HepG2 (cell line): ENCODE data around the gene TNFRSF21. TPM values are rescaled to one million over a fixed set of nuclear protein-coding genes. Genes with fewer than 3 reads are reported as not detected.

Experiments used
- DNMT3B ChIP-seq: conservative IDR thresholded peaks from 2 replicates; pipeline ENCODE4 v1.6.1; 2016; ENCODE audit warnings: missing biosample characterization, control low read depth
- FOXO4 ChIP-seq: sonication (generic); formaldehyde crosslinking; conservative IDR thresholded peaks from 2 replicates; pipeline ENCODE4 v1.8.1; 2023; ENCODE audit warnings: missing genetic modification reagents
- HNRNPK ChIP-seq: fragments of 200-400 bp; formaldehyde crosslinking; IDR thresholded peaks from 2 replicates; pipeline ENCODE4 v1.6.1; 2018; ENCODE audit warnings: low read length, low read depth, moderate library complexity, mild to moderate bottlenecking; ENCODE audit not compliant: poor library complexity, severe bottlenecking
- JUND ChIP-seq: sonication (generic); formaldehyde crosslinking; IDR thresholded peaks from 2 replicates; pipeline ENCODE4 v1.8.0; 2022; ENCODE audit warnings: mild to moderate bottlenecking, missing genetic modification reagents
- MYC ChIP-seq: sonication (generic); formaldehyde crosslinking; IDR thresholded peaks from 2 replicates; pipeline ENCODE4 v1.9.0; 2021; ENCODE audit warnings: missing genetic modification reagents, borderline replicate concordance
- PITX1 ChIP-seq: sonication (generic); formaldehyde crosslinking; IDR thresholded peaks from 2 replicates; pipeline ENCODE4 v1.5.1; 2020; ENCODE audit warnings: mild to moderate bottlenecking, missing genetic modification reagents
- SOX13 ChIP-seq, 3 experiments: fragments of 450-650 bp in 1 of 3; sonication (generic) in 1 of 3; formaldehyde crosslinking in 1 of 3; IDR thresholded peaks in 2 of 3; conservative IDR thresholded peaks in 1 of 3; 2 replicates each; pipeline versions ENCODE4 v1.5.0 to v1.6.1; 2016 to 2020; ENCODE audit warnings: antibody characterized with exemption in 1 of 3, mild to moderate bottlenecking in 1 of 3, missing compliant biosample characterization in 1 of 3, missing genetic modification reagents in 1 of 3, moderate library complexity in 1 of 3
- TAF15 ChIP-seq: fragments of 200-400 bp; formaldehyde crosslinking; IDR thresholded peaks from one replicate; pipeline ENCODE4 v1.6.1; 2018; ENCODE audit warnings: mild to moderate bottlenecking, low read depth, low read length; ENCODE audit not compliant: poor library complexity, severe bottlenecking
- TARDBP ChIP-seq: sonication (generic); formaldehyde crosslinking; IDR thresholded peaks from 2 replicates; pipeline ENCODE4 v1.8.0; 2022; ENCODE audit warnings: mild to moderate bottlenecking, missing genetic modification reagents
- TCF12 ChIP-seq, 2 experiments: fragments of 450-650 bp in 1 of 2; sonication (generic) in 1 of 2; formaldehyde crosslinking in 1 of 2; IDR thresholded peaks; 2 replicates each; pipeline versions ENCODE4 v1.6.1 to v1.8.0; 2017 to 2022; ENCODE audit warnings: antibody characterized with exemption in 1 of 2, mild to moderate bottlenecking in 1 of 2, missing genetic modification reagents in 1 of 2, moderate library complexity in 1 of 2
- THAP11 ChIP-seq: IDR thresholded peaks from 2 replicates; pipeline ENCODE4 v1.6.1; 2016; ENCODE audit warnings: missing biosample characterization, missing genetic modification reagents
- TSC22D2 ChIP-seq: sonication (generic); formaldehyde crosslinking; IDR thresholded peaks from 2 replicates; pipeline ENCODE4 v1.5.1; 2020; ENCODE audit warnings: missing genetic modification reagents, mild to moderate bottlenecking, borderline replicate concordance
- XBP1 ChIP-seq: sonication (generic); formaldehyde crosslinking; IDR thresholded peaks from 2 replicates; pipeline ENCODE4 v1.5.0; 2020; ENCODE audit warnings: missing genetic modification reagents
- ZC3H13 ChIP-seq: sonication (generic); formaldehyde crosslinking; IDR thresholded peaks from 2 replicates; pipeline ENCODE4 v1.8.1; 2023; ENCODE audit warnings: mild to moderate bottlenecking, missing genetic modification reagents, moderate library complexity
- ZFP41 ChIP-seq: sonication (generic); formaldehyde crosslinking; IDR thresholded peaks from 2 replicates; pipeline ENCODE4 v1.4.0; 2020; ENCODE audit warnings: mild to moderate bottlenecking, missing genetic modification reagents, borderline replicate concordance
- ZNF180 ChIP-seq: sonication (generic); formaldehyde crosslinking; IDR thresholded peaks from 2 replicates; pipeline ENCODE4 v1.4.0; 2020; ENCODE audit warnings: low read depth, missing genetic modification reagents, borderline replicate concordance
- ZNF3 ChIP-seq: IDR thresholded peaks from 2 replicates; pipeline ENCODE4 v1.7.0; 2017; ENCODE audit warnings: inconsistent platforms
- ZNF317 ChIP-seq: sonication (generic); formaldehyde crosslinking; IDR thresholded peaks from 2 replicates; pipeline ENCODE4 v1.5.0; 2020; ENCODE audit warnings: mild to moderate bottlenecking, missing genetic modification reagents
- ZNF34 ChIP-seq: sonication (generic); formaldehyde crosslinking; IDR thresholded peaks from 2 replicates; pipeline ENCODE4 v1.4.0; 2020; ENCODE audit warnings: mild to moderate bottlenecking, missing genetic modification reagents, borderline replicate concordance
- ZNF816 ChIP-seq: sonication (generic); formaldehyde crosslinking; IDR thresholded peaks from 2 replicates; pipeline ENCODE4 v1.8.0; 2022; ENCODE audit warnings: missing genetic modification reagents, mild to moderate bottlenecking, borderline replicate concordance
- polyA plus RNA-seq, 8 experiments: library from polyadenylated mRNA; depleted of rRNA in 3 of 8; stranded (reverse) in 7 of 8; unstranded in 1 of 8; fragments of >200 nt; fragmentation: Illumina TruSeq in 4 of 8; extraction: Trizol in 4 of 8; gene quantifications; 2 replicates each; pipeline versions ENCODE4 v1.2.1 to v1.2.3, GENCODE V29; 2011 to 2016; ENCODE audit warnings: low read depth in 4 of 8, missing spikeins in 1 of 8, mixed read lengths in 1 of 8; ENCODE audit not compliant: insufficient read depth in 1 of 8
- total RNA-seq, 5 experiments: library from RNA; depleted of rRNA; stranded (reverse); fragments of >200 nt; fragmentation: Illumina TruSeq; extraction: Trizol; gene quantifications; 2 replicates each; pipeline ENCODE4 v1.2.3, GENCODE V29; 2016; ENCODE audit warnings: low read depth in 1 of 5
- TF ChIP-seq, protein P1 (sequence below): IDR thresholded peaks from 2 replicates; pipeline ENCODE4 v1.6.1; 2018; ENCODE audit warnings: missing genetic modification reagents
- TF ChIP-seq, protein P2 (sequence below): sonication (generic); formaldehyde crosslinking; IDR thresholded peaks from 2 replicates; pipeline ENCODE4 v1.5.1; 2020; ENCODE audit warnings: missing genetic modification reagents, mild to moderate bottlenecking, borderline replicate concordance
- TF ChIP-seq, protein P3 (sequence below): sonication (generic); formaldehyde crosslinking; IDR thresholded peaks from 2 replicates; pipeline ENCODE4 v1.4.0; 2020; ENCODE audit warnings: missing genetic modification reagents

TNFRSF21 gene
- total and polyA plus RNA-seq, 2 of the 13 experiments (the other 11 are each of a cell fraction or from before 2014, with no cell fraction given), result 24.8 to 46.3 TPM

DNA sequence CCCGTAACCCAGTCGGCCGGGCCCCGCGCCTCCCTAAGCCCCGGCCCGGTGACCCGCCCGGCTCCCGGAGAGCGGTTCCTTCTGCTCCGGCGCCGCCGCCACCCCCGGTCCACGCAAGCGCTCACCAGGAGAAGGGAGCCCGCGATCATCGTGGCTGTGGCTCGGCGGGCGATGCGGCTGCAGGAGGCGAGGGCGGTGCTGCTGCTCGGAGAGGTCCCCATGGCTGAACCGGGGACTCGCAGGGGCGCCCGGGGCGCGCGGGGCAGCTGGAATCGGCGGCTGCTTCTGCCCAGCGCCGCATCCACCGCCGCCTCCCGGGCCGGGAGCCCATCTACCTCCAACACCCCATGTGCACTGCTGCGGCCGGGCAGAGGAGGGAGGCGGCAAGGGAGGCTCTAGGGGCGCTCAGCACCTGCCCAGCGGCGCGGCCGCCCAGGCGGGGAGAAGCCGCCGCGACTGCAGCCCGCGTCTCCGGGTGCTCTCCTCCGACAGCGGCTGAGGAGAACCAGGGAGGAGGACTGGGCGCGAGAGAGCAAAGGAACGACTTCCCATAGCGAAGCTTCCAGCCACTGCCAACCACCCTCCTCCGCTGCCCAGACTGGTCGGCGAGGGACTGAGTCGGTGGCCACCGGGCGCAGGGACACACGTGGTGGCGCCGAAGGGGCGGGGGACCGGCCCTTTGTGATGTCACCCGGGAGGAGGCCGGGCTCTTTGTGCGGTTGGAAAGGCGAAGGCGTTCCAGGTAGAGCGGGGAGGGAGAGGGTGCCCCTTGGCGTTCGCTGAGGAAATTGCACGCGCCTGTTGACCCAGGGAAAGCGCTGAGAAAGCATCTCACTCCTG lies at the start of gene TNFRSF21 (continued):
- TF ChIP-seq HNRNPK, result no peak
- no peak for TF ChIP-seq ZNF3
- TF ChIP-seq, protein P1, sequence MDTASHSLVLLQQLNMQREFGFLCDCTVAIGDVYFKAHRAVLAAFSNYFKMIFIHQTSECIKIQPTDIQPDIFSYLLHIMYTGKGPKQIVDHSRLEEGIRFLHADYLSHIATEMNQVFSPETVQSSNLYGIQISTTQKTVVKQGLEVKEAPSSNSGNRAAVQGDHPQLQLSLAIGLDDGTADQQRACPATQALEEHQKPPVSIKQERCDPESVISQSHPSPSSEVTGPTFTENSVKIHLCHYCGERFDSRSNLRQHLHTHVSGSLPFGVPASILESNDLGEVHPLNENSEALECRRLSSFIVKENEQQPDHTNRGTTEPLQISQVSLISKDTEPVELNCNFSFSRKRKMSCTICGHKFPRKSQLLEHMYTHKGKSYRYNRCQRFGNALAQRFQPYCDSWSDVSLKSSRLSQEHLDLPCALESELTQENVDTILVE (CRISPR knock-in tag), result peak; percentile 75; the same call in 1 of the 2 replicates
- no peak for TF ChIP-seq ZNF34
- no peak for TF ChIP-seq ZNF180 (CRISPR knock-in tag)
- no peak for TF ChIP-seq TCF12 (IDR thresholded peaks at IDR 0.05)
- TF ChIP-seq TCF12 (CRISPR knock-in tag; IDR thresholded peaks at IDR 0.05), result no peak
- TF ChIP-seq, protein P2, sequence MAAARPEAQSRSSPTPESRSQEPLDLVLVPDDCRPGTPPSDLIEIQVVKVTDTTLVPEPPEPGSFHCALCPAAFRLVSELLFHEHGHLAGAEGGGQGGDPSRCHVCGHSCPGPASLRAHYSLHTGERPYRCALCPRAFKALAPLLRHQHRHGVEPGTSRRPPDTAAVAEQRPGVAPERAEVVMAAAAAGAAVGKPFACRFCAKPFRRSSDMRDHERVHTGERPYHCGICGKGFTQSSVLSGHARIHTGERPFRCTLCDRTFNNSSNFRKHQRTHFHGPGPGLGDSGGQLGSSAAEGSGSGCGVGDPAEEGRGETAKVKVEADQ (CRISPR knock-in tag), result peak; percentile 95; the same call in 1 of the 2 replicates
- TF ChIP-seq TSC22D2 (CRISPR knock-in tag), result peak; percentile 93
- peak; percentile 81 for TF ChIP-seq THAP11
- peak; percentile 57; the same call in 1 of the 2 replicates for TF ChIP-seq SOX13 (IDR thresholded peaks at IDR 0.05)
- TF ChIP-seq SOX13 (CRISPR knock-in tag; conservative IDR thresholded peaks at IDR 0.05 in 1 of 2, IDR thresholded peaks at IDR 0.05 in 1 of 2), result peak in 1 of 2 experiments; percentile 88; a peak in 2 of 4 replicates
- TF ChIP-seq ZC3H13, result peak; percentile 95; the same call in 1 of the 2 replicates
- TF ChIP-seq, protein P3, sequence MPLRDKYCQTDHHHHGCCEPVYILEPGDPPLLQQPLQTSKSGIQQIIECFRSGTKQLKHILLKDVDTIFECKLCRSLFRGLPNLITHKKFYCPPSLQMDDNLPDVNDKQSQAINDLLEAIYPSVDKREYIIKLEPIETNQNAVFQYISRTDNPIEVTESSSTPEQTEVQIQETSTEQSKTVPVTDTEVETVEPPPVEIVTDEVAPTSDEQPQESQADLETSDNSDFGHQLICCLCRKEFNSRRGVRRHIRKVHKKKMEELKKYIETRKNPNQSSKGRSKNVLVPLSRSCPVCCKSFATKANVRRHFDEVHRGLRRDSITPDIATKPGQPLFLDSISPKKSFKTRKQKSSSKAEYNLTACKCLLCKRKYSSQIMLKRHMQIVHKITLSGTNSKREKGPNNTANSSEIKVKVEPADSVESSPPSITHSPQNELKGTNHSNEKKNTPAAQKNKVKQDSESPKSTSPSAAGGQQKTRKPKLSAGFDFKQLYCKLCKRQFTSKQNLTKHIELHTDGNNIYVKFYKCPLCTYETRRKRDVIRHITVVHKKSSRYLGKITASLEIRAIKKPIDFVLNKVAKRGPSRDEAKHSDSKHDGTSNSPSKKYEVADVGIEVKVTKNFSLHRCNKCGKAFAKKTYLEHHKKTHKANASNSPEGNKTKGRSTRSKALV (CRISPR knock-in tag), result peak; percentile 97; the same call in 1 of the 2 replicates
- peak; percentile 55; the same call in 1 of the 2 replicates for TF ChIP-seq JUND (CRISPR knock-in tag)
- no peak for TF ChIP-seq FOXO4
- TF ChIP-seq XBP1 (CRISPR knock-in tag), result no peak
- TF ChIP-seq PITX1, result peak; percentile 77; the same call in 1 of the 2 replicates
- TF ChIP-seq ZFP41 (CRISPR knock-in tag), result peak; percentile 89
- peak; percentile 88 for TF ChIP-seq ZNF317
- peak; percentile 74 for TF ChIP-seq TAF15
- 0 out of 2 replicates have a peak, but pooled peaks have one; percentile 17 for TF ChIP-seq ZNF816
- TF ChIP-seq MYC (CRISPR knock-in tag), result peak; percentile 99
- TF ChIP-seq TARDBP (CRISPR knock-in tag), result peak; percentile 87
- 0 out of 2 replicates have a peak, but pooled peaks have one; percentile 59 for TF ChIP-seq DNMT3B (CRISPR knock-in tag)
